OCI-M2 (cell line): ENCODE results near the gene PRMT3.
"Not testable (repeated sequence)": the region's sequence is repeated elsewhere in the genome, so short reads cannot be mapped to it uniquely, and the experiment has no call there.

Experiments
- DNase-seq: peaks from one replicate; lab custom pipeline; 2025; ENCODE audit not compliant: unreplicated experiment; lab: John Stamatoyannopoulos, UW

Gene PRMT3

GRCh38 chr11:20387261-20388095, at the start of gene PRMT3:
TSS of gene PRMT3 (plus strand) at chr11:20387716. CDS start at chr11:20387747, 31 bp downstream.
- peak; percentile 41 for DNase-seq

- DNase-seq, result no peak
Measured at GRCh38 chr11:20342347-20343141, 45.0 kb upstream of the PRMT3 start.

- DNase-seq, result no peak
Measured at GRCh38 chr11:20351136-20351535, 36.4 kb upstream of the PRMT3 start.

GRCh38 chr11:20351751-20352262, 35.7 kb upstream of the PRMT3 start:
- no peak for DNase-seq

GRCh38 chr11:20353829-20354434, 33.6 kb upstream of the PRMT3 start:
- no peak for DNase-seq

- DNase-seq, result no peak
Measured at GRCh38 chr11:20355221-20356219, 32.0 kb upstream of the PRMT3 start.

- DNase-seq, result no peak
Measured at GRCh38 chr11:20357150-20357549, 30.4 kb upstream of the PRMT3 start.

GRCh38 chr11:20360650-20361049, 26.9 kb upstream of the PRMT3 start:
- DNase-seq, result no peak

GRCh38 chr11:20362481-20362880, 25.0 kb upstream of the PRMT3 start:
- no peak for DNase-seq

GRCh38 chr11:20363149-20363499, 24.4 kb upstream of the PRMT3 start:
- DNase-seq, result no peak

GRCh38 chr11:20363500-20364340, 23.8 kb upstream of the PRMT3 start, which contains the start of gene HTATIP2:
TSS of gene HTATIP2 (plus strand) at chr11:20363714. CDS start at chr11:20364238, 524 bp downstream.
- no peak for DNase-seq

- DNase-seq, result no peak
Measured at GRCh38 chr11:20364341-20364792, 23.1 kb upstream of the PRMT3 start.

- not testable (repeated sequence) for DNase-seq
Measured at GRCh38 chr11:20365465-20365864, 22.1 kb upstream of the PRMT3 start.

GRCh38 chr11:20367313-20367948, 20.1 kb upstream of the PRMT3 start:
- DNase-seq, result no peak

- DNase-seq, result no peak
Measured at GRCh38 chr11:20368438-20368837, 19.1 kb upstream of the PRMT3 start.

GRCh38 chr11:20369826-20370225, 17.7 kb upstream of the PRMT3 start:
- no peak for DNase-seq

GRCh38 chr11:20372081-20372626, 15.4 kb upstream of the PRMT3 start:
- no peak for DNase-seq

GRCh38 chr11:20373147-20373546, 14.4 kb upstream of the PRMT3 start:
- no peak for DNase-seq
